Tibial nerve (tissue), 4 donors: ENCODE data around the gene TXLNB. TPM values are rescaled to one million over a fixed set of nuclear protein-coding genes. Genes with fewer than 3 reads are reported as not detected.

Experiments
- DNase-seq, 2 donors: peaks; one replicate each; pipeline ENCODE4 v3.0.0-alpha.2; 2019; ENCODE audit warnings: low spot score in 2 of 2
- H3K27ac ChIP-seq, 4 donors: fragments of 200-600 bp; sonication (generic) in 3 of 4; one replicate each; pipeline ENCODE4 v1.5.1; 2017 to 2019; ENCODE audit warnings: mild to moderate bottlenecking in 1 of 4
- H3K27me3 ChIP-seq, 2 donors: fragments of 200-600 bp; sonication (generic) in 1 of 2; one replicate each; pipeline versions ENCODE4 v1.5.1 to v1.6.0; 2017 to 2019
- H3K36me3 ChIP-seq, 3 donors: fragments of 200-600 bp; sonication (generic); one replicate each; pipeline ENCODE4 v1.5.1; 2018 to 2019
- H3K4me1 ChIP-seq, 4 donors: fragments of 200-600 bp; sonication (generic) in 3 of 4; one replicate each; pipeline ENCODE4 v1.5.1; 2017 to 2019
- H3K4me3 ChIP-seq, 4 donors: fragments of 200-600 bp; sonication (generic) in 3 of 4; one replicate each; pipeline ENCODE4 v1.5.1; 2017 to 2019; ENCODE audit warnings: mild to moderate bottlenecking in 1 of 4, moderate library complexity in 1 of 4
- H3K9me3 ChIP-seq, 4 donors: fragments of 200-600 bp; sonication (generic) in 3 of 4; one replicate each; pipeline ENCODE4 v1.5.1; 2017 to 2019
- CTCF ChIP-seq, 5 experiments: fragments of 200-600 bp in 3 of 5; fragments of 450-650 bp in 2 of 5; sonication (generic) in 3 of 5; IDR thresholded peaks; one replicate each; pipeline ENCODE4 v1.5.1; 2016 to 2019; ENCODE audit warnings: antibody characterized with exemption in 5 of 5, mild to moderate bottlenecking in 3 of 5, moderate library complexity in 2 of 5
- EP300 ChIP-seq, 2 donors: sonication (generic); formaldehyde crosslinking; IDR thresholded peaks; one replicate each; pipeline ENCODE4 v1.6.1; 2017; ENCODE audit warnings: antibody characterized with exemption in 2 of 2, mild to moderate bottlenecking in 1 of 2
- POLR2A ChIP-seq, 2 donors: fragments of 450-650 bp; IDR thresholded peaks; one replicate each; pipeline ENCODE4 v1.6.1; 2017; ENCODE audit warnings: antibody characterized with exemption in 2 of 2, mild to moderate bottlenecking in 2 of 2, moderate library complexity in 2 of 2
- WGBS, 2 donors: methylation state at CpG; one replicate each; pipeline ENCODE4 v1.1.5; 2018; 5-methylcytosine and 5-hydroxymethylcytosine counted together
- total RNA-seq, 4 donors: library from RNA; depleted of rRNA; stranded (reverse); fragments of >200 nt; gene quantifications; one replicate each; pipeline ENCODE4 v1.1.0, GENCODE V29; 2016

Gene TXLNB
- total RNA-seq, 4 donors from 2014 or later: under 0.01 to 0.63 (median 0.26) TPM

- no peak overlapping the region for H3K27ac ChIP-seq
- peaks cover 0 to 8% (median 0%) of the 10 kb centered on the region in 4 donors for H3K4me1 ChIP-seq
- no peaks in the 10 kb centered on the region for H3K27me3 ChIP-seq
- WGBS, 2 donors: 83 to 92% methylated on average over 5 of the region's 5 CpGs
- no peak for TF ChIP-seq EP300 (IDR thresholded peaks at IDR 0.05)
- TF ChIP-seq POLR2A (IDR thresholded peaks at IDR 0.05): no peak
- H3K4me3 ChIP-seq: no peak overlapping the region
- H3K36me3 ChIP-seq: no peaks in the 10 kb centered on the region
- H3K9me3 ChIP-seq: no peaks in the 10 kb centered on the region
- DNase-seq: no peak
Measured at GRCh38 chr6:139330306-139330705, 38.5 kb upstream of the TXLNB start.

GRCh38 chr6:139329224-139329623, 37.4 kb upstream of the TXLNB start:
- WGBS, 2 donors: 94 to 96% methylated on average over 3 of the region's 3 CpGs
- DNase-seq: no peak
- TF ChIP-seq EP300 (IDR thresholded peaks at IDR 0.05): no peak
- TF ChIP-seq CTCF (IDR thresholded peaks at IDR 0.05): no peak
- no peak for TF ChIP-seq POLR2A (IDR thresholded peaks at IDR 0.05)
- Histone ChIP-seq H3K27me3 (no peaks in the 10 kb centered on the region), H3K4me1 (peaks cover 0 to 5% (median 2%) of the 10 kb centered on the region in 4 donors), H3K27ac (no peak overlapping the region), H3K36me3 (no peaks in the 10 kb centered on the region), H3K4me3 (no peak overlapping the region), H3K9me3 (no peaks in the 10 kb centered on the region)

GRCh38 chr6:139327038-139327437, 35.2 kb upstream of the TXLNB start:
- Histone ChIP-seq H3K27ac (no peak overlapping the region), H3K4me3 (no peak overlapping the region)
- 84 to 87% methylated on average over 5 of the region's 5 CpGs for WGBS, 2 donors

GRCh38 chr6:139325686-139326085, 33.9 kb upstream of the TXLNB start:
- 33 to 58% methylated on average over 1 of the region's 1 CpG for WGBS, 2 donors

More at GRCh38 chr6:139327038-139327437, 35.2 kb upstream of the TXLNB start:
- H3K36me3 ChIP-seq: no peaks in the 10 kb centered on the region
- DNase-seq: no peak
- TF ChIP-seq POLR2A (IDR thresholded peaks at IDR 0.05) (no peak), CTCF (IDR thresholded peaks at IDR 0.05) (no peak), EP300 (IDR thresholded peaks at IDR 0.05) (no peak)
- H3K4me1 ChIP-seq: peaks cover 0 to 10% (median 2%) of the 10 kb centered on the region in 4 donors
- H3K27me3 ChIP-seq: no peaks in the 10 kb centered on the region
- H3K9me3 ChIP-seq: no peaks in the 10 kb centered on the region

GRCh38 chr6:139325125-139325524, 33.3 kb upstream of the TXLNB start:
- Histone ChIP-seq H3K4me3 (no peak overlapping the region), H3K27me3 (no peaks in the 10 kb centered on the region), H3K9me3 (no peaks in the 10 kb centered on the region), H3K27ac (peak overlapping the region in 1 of 4 donors; percentile 61), H3K4me1 (peaks cover 0 to 10% (median 2%) of the 10 kb centered on the region in 4 donors), H3K36me3 (no peaks in the 10 kb centered on the region)
- DNase-seq: no peak
- no peak for TF ChIP-seq POLR2A (IDR thresholded peaks at IDR 0.05)
- peak in 1 of 2 donors; percentile 17 for TF ChIP-seq EP300 (IDR thresholded peaks at IDR 0.05)

More at GRCh38 chr6:139325686-139326085, 33.9 kb upstream of the TXLNB start:
- Histone ChIP-seq H3K27ac (peak overlapping the region in 1 of 4 donors; percentile 43), H3K4me3 (no peak overlapping the region), H3K4me1 (peaks cover 0 to 10% (median 2%) of the 10 kb centered on the region in 4 donors), H3K27me3 (no peaks in the 10 kb centered on the region), H3K9me3 (no peaks in the 10 kb centered on the region), H3K36me3 (no peaks in the 10 kb centered on the region)
- DNase-seq: no peak
- TF ChIP-seq CTCF (IDR thresholded peaks at IDR 0.05): no peak
- TF ChIP-seq EP300 (IDR thresholded peaks at IDR 0.05): no peak
- no peak for TF ChIP-seq POLR2A (IDR thresholded peaks at IDR 0.05)

- Histone ChIP-seq H3K27ac (peak overlapping the region; percentile 20 to 79 (median 48)), H3K4me3 (no peak overlapping the region), H3K36me3 (no peaks in the 10 kb centered on the region), H3K4me1 (peaks cover 0 to 10% (median 2%) of the 10 kb centered on the region in 4 donors), H3K27me3 (no peaks in the 10 kb centered on the region), H3K9me3 (no peaks in the 10 kb centered on the region)
- no peak for TF ChIP-seq POLR2A (IDR thresholded peaks at IDR 0.05)
- TF ChIP-seq EP300 (IDR thresholded peaks at IDR 0.05): no peak
- 10 to 35% methylated on average over 1 of the region's 1 CpG for WGBS, 2 donors
- no peak for DNase-seq
Measured at GRCh38 chr6:139324301-139324555, 32.4 kb upstream of the TXLNB start.
